Activated CD4-positive, alpha-beta T cell treated with anti-CD3 and anti-CD28 coated beads for 4 hours (primary cell): Measurements from ENCODE around the gene GADD45GIP1.

ENCODE experiments used
- DNase-seq, 2 donors: peaks; one replicate each; pipeline ENCODE4 v3.0.0-alpha.2; 2020

Gene GADD45GIP1

DNA sequence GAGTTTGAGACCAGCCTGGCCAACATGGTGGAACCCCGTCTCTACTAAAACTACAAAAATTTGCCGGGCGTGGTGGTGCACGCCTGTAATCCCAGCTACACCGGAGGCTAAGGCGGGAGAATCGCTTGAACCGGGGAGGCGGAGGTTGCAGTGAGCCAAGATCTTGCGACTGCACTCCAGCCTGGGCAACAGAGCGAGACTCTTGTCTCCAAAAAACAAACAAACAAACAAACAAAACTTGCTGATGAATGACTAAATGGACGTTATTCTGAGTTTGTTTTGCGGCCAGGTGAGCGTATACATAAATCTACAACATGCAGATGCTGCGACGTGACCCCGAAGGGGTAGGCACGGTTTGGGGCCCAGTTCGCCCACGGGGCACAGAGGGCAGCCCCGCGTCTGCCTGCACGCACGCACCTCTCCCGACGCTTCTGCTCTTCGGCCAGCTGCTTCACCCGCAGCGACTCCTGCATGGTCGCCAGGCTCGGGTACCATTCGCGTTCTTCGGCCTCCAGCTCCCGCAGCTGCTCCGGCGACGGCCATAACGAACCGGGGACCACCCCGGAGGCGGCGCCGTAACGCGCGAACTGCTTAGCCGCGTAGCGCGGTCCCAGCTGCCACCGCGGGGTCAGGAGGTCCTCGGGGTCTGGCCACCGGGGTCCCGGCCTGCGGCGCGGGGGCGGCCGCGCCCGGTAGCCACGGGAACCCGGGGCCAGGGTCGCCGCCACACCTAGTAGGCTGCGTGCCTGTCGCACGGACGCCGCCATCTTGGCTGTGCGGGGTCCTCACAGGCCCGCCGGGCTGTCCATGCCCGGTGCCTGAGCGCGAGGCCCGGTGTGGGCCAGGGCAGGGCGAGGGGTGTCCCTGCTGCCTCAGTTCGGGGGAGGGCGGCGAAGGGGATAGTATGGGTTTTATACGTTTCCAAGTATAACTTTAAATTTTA, at the start of gene GADD45GIP1:
Gene GADD45GIP1 (minus strand): TSS at position 778 of the 943 bp plus-strand sequence. CDS start 11 bp downstream, at position 767.
- DNase-seq, result peak; percentile 82 to 84

- DNase-seq, result no peak
Observed at GRCh38 chr19:13005861-13006370, 48.9 kb upstream of the GADD45GIP1 start.

DNA sequence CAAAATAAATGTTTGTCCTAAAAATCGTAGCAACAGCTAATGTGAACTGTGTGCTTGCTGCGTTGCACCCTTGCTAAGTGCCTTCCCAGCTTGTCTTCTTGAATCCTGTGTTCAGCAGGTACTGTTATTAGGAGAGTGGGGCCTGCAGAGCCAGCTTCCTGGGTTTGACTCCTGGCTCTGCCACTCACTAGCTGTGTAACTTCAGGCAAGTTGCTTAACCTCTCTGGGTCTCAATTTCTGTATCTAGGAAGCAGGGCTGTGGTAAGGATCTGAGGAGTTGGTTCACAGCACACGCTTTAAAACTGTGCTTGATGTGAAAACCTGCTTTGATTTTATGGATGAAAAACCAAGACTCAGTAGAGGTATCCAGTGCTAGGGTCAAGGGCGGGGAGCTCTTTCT, 48.2 kb upstream of the GADD45GIP1 start:
- no peak for DNase-seq

DNA sequence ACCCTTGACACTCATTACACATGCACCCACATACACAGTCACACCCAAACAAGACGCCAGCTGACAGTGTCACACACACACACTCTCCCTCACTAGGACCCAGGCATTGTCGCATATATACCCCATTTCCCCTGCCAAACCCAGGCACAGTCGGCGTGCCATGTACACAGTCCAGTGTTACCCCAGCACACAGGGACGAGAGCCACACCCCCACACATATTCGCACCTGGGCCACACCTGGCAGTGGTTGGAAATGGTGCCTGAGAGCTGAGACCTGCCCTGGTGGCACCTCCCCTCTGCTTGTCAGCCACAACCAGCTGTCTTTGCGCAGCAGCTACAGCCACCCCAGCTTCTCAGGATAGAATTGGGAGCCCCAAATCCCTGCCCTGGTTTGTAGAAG, 47.2 kb upstream of the GADD45GIP1 start:
- DNase-seq, result no peak

DNA sequence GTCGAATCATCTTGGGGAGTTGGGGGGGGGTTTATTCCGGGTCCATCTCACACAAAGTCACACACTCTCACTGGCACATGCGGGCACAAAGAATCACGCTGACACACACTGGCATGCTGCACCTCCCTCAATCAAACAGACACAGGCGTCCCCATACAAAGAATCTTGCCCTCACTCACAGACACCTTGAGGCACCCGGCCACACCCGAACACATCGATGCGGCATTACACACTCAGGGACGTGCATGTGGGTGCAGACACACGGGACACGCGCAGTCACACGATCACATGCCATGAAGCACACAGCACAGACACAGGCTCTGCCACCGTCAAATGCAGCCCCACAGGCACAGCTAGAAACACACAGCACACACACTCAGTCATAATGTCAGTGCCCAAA, 46.1 kb upstream of the GADD45GIP1 start:
- DNase-seq, result no peak

- no peak for DNase-seq
Observed at GRCh38 chr19:13002166-13002898, 45.3 kb upstream of the GADD45GIP1 start.

GRCh38 chr19:13001502-13002165, 44.6 kb upstream of the GADD45GIP1 start:
- no peak for DNase-seq

GRCh38 chr19:13001166-13001501, 44.1 kb upstream of the GADD45GIP1 start:
- DNase-seq, result no peak

DNA sequence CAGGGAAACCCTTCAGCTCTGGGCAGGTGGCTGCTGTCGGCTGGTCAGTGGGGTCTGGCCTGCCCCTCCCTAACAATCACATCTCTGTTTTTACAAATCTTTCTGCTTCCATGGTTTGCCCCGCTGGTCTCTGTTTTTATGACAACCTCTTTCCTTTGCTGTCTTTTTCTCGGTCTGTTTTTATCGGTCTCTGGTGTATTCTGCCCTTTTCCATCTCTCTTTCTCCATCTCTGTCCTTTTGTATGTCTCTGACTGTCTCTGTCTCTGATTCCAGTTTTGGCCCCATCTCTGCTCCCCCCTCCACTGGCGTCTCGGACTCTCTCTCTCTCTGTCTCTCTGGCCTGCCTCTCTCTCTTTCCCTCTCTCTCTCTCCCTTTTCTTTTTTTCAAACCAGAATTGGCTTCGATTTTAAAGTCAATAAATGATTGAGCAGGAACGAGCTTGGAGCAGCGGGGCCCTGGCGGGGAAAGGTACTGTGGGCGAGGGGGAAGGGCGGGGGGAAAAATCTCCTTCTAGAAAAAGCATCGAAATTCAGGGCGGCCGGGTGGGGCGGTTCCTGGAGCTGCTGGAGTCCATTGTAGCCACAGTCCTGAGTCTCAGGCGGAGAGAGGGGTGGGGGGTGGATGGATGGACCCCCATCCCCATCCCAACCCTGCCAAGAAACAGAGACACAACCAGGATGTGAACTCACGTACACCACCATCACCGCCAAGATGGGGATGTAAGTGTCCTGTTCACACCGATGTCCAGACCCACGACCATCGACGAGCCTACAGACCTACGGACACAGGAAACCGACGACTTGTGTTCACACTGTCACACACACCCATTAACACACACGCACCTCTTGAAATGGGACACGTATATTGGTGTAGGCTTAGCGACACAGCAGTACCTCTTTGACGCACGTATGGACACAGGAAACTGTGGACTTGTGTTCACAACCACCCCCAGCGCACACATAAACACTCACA, 41.2 kb upstream of the GADD45GIP1 start:
- no peak for DNase-seq

DNA sequence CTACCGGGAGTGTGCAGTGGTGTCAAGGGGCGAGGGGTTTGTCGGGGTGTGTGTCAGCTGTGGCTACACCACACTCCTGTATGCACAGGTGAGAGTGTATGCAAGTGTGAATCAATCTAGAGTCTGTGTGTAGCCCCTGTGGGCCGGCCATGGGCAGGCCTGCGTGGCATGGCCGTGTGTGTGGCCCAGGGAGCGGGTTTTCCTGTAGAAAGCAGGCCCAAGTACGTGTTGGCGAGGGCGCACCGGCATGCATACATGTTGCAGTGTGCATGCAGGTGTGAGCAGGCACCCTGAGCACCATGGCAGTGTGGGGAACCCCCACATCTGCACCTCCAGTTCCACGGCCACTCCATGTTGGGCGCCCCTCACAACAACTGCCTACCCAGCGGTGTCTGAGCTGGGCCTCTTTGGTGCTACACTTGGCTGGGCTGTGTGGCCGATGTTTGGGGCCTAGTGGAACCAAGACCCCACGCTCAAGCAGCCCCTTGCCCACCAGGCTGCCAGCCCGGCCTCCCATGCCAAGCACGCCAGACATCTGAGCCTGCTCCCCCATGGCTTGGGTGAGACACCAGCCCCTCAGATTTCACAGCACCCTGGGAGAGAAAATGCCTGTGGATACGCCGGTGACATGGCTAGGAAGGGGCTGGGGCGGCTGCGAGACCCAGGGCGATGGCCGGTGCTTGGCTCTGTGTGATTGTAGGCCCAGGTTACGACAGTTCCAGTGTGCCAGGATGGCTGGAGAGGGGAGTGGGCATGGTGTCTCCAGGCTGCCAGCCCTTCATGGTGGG, 40.4 kb upstream of the GADD45GIP1 start:
- no peak for DNase-seq

GRCh38 chr19:12996406-12997094, 39.5 kb upstream of the GADD45GIP1 start:
- no peak for DNase-seq

DNA sequence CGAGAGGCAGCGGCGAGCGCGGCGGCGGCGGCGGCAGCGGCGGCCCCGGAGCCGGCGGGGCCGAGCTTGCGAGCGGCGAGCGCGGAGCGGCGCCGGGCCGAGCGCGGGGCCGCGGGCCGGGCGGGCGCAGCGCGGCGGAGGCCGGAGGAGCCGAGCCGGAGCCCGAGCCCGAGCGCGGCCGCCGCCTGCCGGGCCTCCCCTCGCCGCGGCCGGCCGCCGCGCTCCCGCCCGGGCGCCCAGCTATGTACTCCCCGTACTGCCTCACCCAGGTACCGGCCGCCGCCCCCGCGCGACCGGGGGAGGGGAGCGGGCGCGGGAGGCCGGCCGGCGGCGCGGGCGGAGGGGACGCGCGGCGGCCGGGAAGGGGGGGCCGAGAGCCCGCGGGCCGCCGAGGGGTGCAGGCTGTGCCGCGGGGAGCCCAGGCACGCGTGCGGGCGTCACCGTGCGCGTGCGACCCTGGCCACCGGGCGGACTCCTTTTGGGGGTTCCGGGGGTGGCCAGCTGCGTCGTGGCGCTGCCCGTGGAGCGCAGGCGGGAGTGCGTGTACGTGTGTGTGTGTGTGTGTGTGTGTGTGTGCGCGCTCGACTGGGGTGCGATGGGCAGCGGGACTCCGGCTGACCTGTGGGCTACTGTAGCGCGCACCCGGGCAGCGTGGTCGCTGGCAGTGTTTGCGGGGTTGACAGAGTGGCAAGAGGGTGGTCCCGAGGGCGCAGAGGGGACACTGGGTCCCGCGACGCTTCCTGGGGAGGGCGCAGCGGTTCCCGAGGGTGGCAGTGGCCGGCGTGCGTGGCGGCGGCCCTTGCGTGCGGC, 38.8 kb upstream of the GADD45GIP1 start:
- no peak for DNase-seq

- DNase-seq, result peak; percentile 69 to 71
Observed at GRCh38 chr19:12994701-12995595, 37.9 kb upstream of the GADD45GIP1 start, which contains the start of gene NFIX. Gene NFIX, plus strand, starts transcription at chr19:12995475. Its CDS starts 363 bp downstream, at chr19:12995838.

GRCh38 chr19:12993562-12993961, 36.5 kb upstream of the GADD45GIP1 start:
- DNase-seq, result no peak

DNA sequence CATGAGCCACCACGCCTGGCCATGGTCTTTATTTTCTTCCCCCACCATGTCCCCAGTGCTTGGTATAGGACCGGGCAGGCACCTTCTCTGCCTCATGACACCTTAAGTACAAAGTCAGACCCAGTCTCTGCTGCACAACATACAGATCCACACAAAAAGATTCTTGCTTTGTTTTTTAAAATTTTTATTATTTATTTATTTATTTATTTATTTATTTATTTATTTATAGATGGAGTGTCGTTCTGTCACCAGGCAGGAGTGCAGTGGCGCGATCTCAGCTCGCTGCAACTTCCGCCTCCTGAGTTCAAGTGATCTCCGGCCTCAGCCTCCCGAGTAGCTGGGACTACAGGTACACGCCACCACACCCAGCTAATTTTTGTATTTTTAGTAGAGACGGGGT, 35.7 kb upstream of the GADD45GIP1 start:
- no peak for DNase-seq

- no peak for DNase-seq
Observed at GRCh38 chr19:12991296-12991695, 34.3 kb upstream of the GADD45GIP1 start.

DNA sequence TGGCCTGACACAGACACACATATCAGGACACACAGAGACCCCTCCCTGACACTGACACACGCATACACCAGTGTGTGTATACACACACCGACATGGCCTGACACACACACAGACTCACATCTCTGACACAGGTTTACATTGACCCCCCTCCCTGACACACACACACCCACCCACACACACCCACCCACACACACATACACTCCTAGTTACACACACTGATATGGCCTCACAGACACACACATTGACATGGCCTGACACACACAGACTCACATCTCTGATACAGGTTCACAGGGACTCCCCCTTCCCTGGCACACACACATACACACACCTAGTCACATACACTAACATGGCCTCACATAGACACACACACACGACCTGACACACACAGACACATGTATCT, 33.8 kb upstream of the GADD45GIP1 start:
- DNase-seq, result no peak

GRCh38 chr19:12990431-12990830, 33.4 kb upstream of the GADD45GIP1 start:
- DNase-seq, result no peak
